Astrocyte of the spinal cord (primary cell): Measurements from ENCODE around the gene RHOBTB1.

ENCODE experiments used
- DNase-seq: peaks from one replicate; pipeline ENCODE4 v3.0.0; 2011; ENCODE audit warnings: low read depth, low spot score
- H3K4me3 ChIP-seq: 2 replicates; pipeline ENCODE4 v1.5.1; 2011; ENCODE audit warnings: low read depth, mild to moderate bottlenecking, low read length, moderate library complexity
- CTCF ChIP-seq: IDR thresholded peaks from 2 replicates; pipeline ENCODE4 v1.5.1; 2012; ENCODE audit warnings: low read depth, mild to moderate bottlenecking, low read length, inconsistent platforms
- in situ Hi-C: cut with HindIII; loops from 2 replicates; pipeline ENCODE4 v1.10.0; 2017; ENCODE audit warnings: low sequenced_read_pairs

Gene RHOBTB1

GRCh38 chr10:60877061-60877776, 66.8 kb downstream of the RHOBTB1 start:
- in situ Hi-C loops, result no loop called here
- TF ChIP-seq CTCF, result no peak
- no peak for DNase-seq
- no peak overlapping the region for H3K4me3 ChIP-seq

- in situ Hi-C loops, result no loop called here
- DNase-seq, result no peak
- TF ChIP-seq CTCF, result no peak
- no peak overlapping the region for H3K4me3 ChIP-seq
Observed at GRCh38 chr10:60873758-60874157, 70.2 kb downstream of the RHOBTB1 start.

GRCh38 chr10:60872451-60872850, 71.5 kb downstream of the RHOBTB1 start:
- no peak for DNase-seq
- TF ChIP-seq CTCF, result no peak
- in situ Hi-C loops, result no loop called here
- H3K4me3 ChIP-seq, result no peak overlapping the region

GRCh38 chr10:60871215-60871614, 72.8 kb downstream of the RHOBTB1 start:
- no peak for DNase-seq
- no peak for TF ChIP-seq CTCF
- H3K4me3 ChIP-seq, result no peak overlapping the region
- in situ Hi-C loops, result no loop called here

- in situ Hi-C loops, result no loop called here
- no peak overlapping the region for H3K4me3 ChIP-seq
- no peak for TF ChIP-seq CTCF
- no peak for DNase-seq
Observed at GRCh38 chr10:60870803-60871202, 73.2 kb downstream of the RHOBTB1 start.

- no peak for TF ChIP-seq CTCF
- in situ Hi-C loops, result no loop called here
- DNase-seq, result no peak
- no peak overlapping the region for H3K4me3 ChIP-seq
Observed at GRCh38 chr10:60870416-60870728, 73.6 kb downstream of the RHOBTB1 start.
